Measurements from ENCODE around the gene OR8J3. TPM values are rescaled to one million over a fixed set of nuclear protein-coding genes. Genes with fewer than 3 reads are reported as not detected.

The OR8J3 gene
- total RNA-seq (not detected), polyA plus RNA-seq (not detected)
- long read RNA-seq, donor 1: 0 reads
- long read RNA-seq, donor 2: 0 reads
- long read RNA-seq, donor 3: 0 reads

DNA sequence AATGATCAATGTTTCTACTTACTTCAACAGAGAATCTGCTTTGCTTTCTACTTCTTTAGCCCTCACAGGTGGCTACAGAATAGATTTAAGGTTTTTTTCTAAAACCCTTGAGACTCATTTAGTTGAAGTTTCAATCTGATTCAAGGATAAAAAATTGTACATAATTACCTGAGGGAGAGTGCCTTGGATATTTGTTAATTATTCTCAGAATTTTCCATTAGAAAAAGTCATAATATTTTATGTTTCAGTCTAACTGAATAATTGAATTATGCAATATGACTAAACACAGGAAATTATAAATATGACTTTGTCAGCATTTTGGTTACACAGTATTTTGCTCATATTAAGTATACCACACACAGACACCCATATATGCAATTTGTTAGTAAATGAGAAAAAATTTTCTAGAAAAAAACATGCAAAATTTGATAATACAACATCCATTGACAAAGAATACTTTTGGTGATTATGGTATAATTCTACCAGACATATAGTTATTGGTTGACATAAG, at the start of gene OR8J3:
Gene OR8J3, minus strand, starts transcription at position 51 of the 511 bp plus-strand sequence. CDS start 2,483 bp downstream, outside the sequence.
- H3K27me3 ChIP-seq: no peaks in the 10 kb centered on the region
- TF ChIP-seq, protein P1, sequence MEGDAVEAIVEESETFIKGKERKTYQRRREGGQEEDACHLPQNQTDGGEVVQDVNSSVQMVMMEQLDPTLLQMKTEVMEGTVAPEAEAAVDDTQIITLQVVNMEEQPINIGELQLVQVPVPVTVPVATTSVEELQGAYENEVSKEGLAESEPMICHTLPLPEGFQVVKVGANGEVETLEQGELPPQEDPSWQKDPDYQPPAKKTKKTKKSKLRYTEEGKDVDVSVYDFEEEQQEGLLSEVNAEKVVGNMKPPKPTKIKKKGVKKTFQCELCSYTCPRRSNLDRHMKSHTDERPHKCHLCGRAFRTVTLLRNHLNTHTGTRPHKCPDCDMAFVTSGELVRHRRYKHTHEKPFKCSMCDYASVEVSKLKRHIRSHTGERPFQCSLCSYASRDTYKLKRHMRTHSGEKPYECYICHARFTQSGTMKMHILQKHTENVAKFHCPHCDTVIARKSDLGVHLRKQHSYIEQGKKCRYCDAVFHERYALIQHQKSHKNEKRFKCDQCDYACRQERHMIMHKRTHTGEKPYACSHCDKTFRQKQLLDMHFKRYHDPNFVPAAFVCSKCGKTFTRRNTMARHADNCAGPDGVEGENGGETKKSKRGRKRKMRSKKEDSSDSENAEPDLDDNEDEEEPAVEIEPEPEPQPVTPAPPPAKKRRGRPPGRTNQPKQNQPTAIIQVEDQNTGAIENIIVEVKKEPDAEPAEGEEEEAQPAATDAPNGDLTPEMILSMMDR (IDR thresholded peaks at IDR 0.05): no peak
- TF ChIP-seq EP300 (IDR thresholded peaks at IDR 0.05): no peak
- TF ChIP-seq POLR2A (IDR thresholded peaks at IDR 0.05): no peak

GRCh38 chr11:56188602-56189001, 48.6 kb upstream of the OR8J3 start:
- Histone ChIP-seq H3K27ac (no peak overlapping the region), H3K36me3 (no peaks in the 10 kb centered on the region), H3K9me3 (no peaks in the 10 kb centered on the region), H3K27me3 (no peaks in the 10 kb centered on the region), H3K4me3 (no peak overlapping the region), H3K4me1 (ENCODE audit: insufficient read depth) (no peaks in the 10 kb centered on the region)
- WGBS, 3 donors: 84 to 89% (median 86%) methylated on average over 3 of the region's 3 CpGs
- intact Hi-C loops (cut with DNase I): no loop called here
- DNase-seq: no peak
- TF ChIP-seq, protein P1 (IDR thresholded peaks at IDR 0.05): no peak
- TF ChIP-seq EP300 (IDR thresholded peaks at IDR 0.05) (no peak), POLR2A (IDR thresholded peaks at IDR 0.05) (no peak)

More for the DNA sequence above, at the start of gene OR8J3:
- H3K36me3 ChIP-seq: no peaks in the 10 kb centered on the region
- no peaks in the 10 kb centered on the region for H3K4me1 ChIP-seq (ENCODE audit: insufficient read depth)
- intact Hi-C loops (cut with DNase I): no loop called here
- no peak within 1 kb of the TSS for H3K4me3 ChIP-seq
- DNase-seq: no peak
- no peaks in the 10 kb centered on the region for H3K9me3 ChIP-seq
- H3K27ac ChIP-seq: no peak within 1 kb of the TSS

DNA sequence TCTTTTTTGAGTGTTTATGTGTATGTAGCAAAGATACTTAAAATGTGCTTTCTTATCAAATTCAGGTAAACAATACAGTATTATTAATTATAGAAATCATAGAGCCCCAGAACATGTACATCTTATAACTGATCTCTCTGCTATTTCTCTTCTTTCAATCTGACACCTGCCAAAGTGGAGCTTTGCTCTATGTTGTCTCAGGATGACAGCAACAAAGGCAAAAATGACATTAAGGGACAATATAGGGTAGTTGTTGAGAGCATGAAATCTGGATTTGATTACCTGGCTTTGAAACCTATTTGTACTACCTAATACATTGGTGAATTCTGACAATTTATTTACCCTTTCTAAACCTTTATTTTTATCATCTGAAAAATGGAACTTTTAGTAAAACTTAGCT, 43.5 kb upstream of the OR8J3 start:
- H3K4me1 ChIP-seq (ENCODE audit: insufficient read depth): no peaks in the 10 kb centered on the region
- no peak overlapping the region for H3K4me3 ChIP-seq
- H3K27me3 ChIP-seq: no peaks in the 10 kb centered on the region
- no peaks in the 10 kb centered on the region for H3K9me3 ChIP-seq
- H3K27ac ChIP-seq: no peak overlapping the region
- DNase-seq: no peak
- TF ChIP-seq POLR2A (IDR thresholded peaks at IDR 0.05) (no peak), EP300 (IDR thresholded peaks at IDR 0.05) (no peak)
- TF ChIP-seq, protein P1 (IDR thresholded peaks at IDR 0.05): no peak
- intact Hi-C loops (cut with DNase I): no loop called here
- no peaks in the 10 kb centered on the region for H3K36me3 ChIP-seq

DNA sequence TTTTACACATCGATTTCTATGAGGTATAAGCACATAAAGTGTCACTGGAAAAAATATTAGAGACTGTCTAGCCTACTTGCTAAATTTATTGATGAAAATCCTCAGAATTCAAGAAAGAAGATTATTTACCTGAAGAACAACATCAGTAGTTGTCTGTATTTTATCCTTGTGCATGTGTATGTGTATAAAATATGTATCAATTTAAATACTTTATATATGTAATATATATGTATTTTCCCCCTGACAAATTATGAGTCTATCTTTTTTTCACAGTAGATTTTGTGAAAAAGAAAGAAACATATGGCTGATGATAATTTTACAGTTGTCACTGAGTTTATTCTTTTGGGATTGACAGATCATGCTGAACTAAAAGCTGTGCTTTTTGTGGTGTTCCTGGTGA, 36.3 kb upstream of the OR8J3 start, which contains the start of gene OR5J2:
Gene OR5J2, plus strand, starts transcription at position 301 of the 400 bp plus-strand sequence. Its CDS starts 0 bp downstream, at position 301.
- intact Hi-C loops (cut with DNase I): no loop called here
- no peak for DNase-seq
- Histone ChIP-seq H3K27ac (no peak within 1 kb of the TSS), H3K9me3 (no peaks in the 10 kb centered on the region), H3K4me1 (ENCODE audit: insufficient read depth) (no peaks in the 10 kb centered on the region), H3K4me3 (no peak within 1 kb of the TSS), H3K36me3 (no peaks in the 10 kb centered on the region), H3K27me3 (no peaks in the 10 kb centered on the region)
- WGBS, 3 donors: 59 to 66% (median 60%) methylated on average over 1 of the region's 1 CpG
- TF ChIP-seq, protein P1 (IDR thresholded peaks at IDR 0.05): no peak
- TF ChIP-seq EP300 (IDR thresholded peaks at IDR 0.05) (no peak), POLR2A (IDR thresholded peaks at IDR 0.05) (no peak)
